ENCODE measurements around the gene METTL22.

- no peak for TF ChIP-seq CTCF (IDR thresholded peaks at IDR 0.05)
- TF ChIP-seq EZH2 (IDR thresholded peaks at IDR 0.05) = no peak
- no peak for TF ChIP-seq EZH2phosphoT487 (IDR thresholded peaks at IDR 0.05)
Measured at GRCh38 chr16:8621572-8622314, at the start of gene METTL22.
